ENCODE measurements around the gene GPD1L. TPM values are rescaled to one million over a fixed set of nuclear protein-coding genes. Genes with fewer than 3 reads are reported as not detected.

The GPD1L gene
- total RNA-seq, 1 donor from 2014 or later: 21.3 TPM

DNA sequence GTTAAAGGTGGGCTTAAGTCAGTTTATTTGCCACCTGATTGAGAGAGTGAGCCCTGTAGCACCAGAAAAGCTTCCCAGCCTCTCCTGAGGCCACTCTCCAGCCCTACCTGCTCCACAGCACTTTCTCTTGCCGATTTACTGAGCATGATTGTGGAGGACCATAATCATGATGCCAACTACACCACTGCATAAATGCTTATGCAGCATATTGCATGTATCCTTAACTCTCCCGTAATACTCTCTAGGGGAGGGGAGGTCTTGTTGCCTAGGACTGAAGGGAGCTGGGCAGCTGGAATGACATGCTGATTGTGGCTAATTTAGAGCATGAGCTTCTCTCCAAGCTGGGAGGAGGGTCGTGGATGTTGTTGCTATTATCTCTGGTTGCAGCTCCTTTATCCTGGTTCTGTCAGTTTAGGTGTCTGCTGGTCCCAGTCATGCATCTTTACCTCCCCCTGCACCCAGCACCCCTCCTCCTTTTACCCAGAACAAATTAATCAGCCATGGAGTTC, 54.3 kb downstream of the GPD1L start:
- Histone ChIP-seq H3K4me3 (ENCODE audit: low read depth, low read length) (no peak overlapping the region), H3K27me3 (ENCODE audit: control insufficient read depth, insufficient read depth, low read length) (no peaks in the 10 kb centered on the region), H3K36me3 (ENCODE audit: control insufficient read depth, insufficient read depth, low read length) (no peaks in the 10 kb centered on the region)
- FAIRE-seq (no peak), DNase-seq (ENCODE audit: low read depth) (no peak)
- TF ChIP-seq, protein P1, sequence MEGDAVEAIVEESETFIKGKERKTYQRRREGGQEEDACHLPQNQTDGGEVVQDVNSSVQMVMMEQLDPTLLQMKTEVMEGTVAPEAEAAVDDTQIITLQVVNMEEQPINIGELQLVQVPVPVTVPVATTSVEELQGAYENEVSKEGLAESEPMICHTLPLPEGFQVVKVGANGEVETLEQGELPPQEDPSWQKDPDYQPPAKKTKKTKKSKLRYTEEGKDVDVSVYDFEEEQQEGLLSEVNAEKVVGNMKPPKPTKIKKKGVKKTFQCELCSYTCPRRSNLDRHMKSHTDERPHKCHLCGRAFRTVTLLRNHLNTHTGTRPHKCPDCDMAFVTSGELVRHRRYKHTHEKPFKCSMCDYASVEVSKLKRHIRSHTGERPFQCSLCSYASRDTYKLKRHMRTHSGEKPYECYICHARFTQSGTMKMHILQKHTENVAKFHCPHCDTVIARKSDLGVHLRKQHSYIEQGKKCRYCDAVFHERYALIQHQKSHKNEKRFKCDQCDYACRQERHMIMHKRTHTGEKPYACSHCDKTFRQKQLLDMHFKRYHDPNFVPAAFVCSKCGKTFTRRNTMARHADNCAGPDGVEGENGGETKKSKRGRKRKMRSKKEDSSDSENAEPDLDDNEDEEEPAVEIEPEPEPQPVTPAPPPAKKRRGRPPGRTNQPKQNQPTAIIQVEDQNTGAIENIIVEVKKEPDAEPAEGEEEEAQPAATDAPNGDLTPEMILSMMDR (IDR thresholded peaks at IDR 0.05; ENCODE audit: insufficient read depth, low read length, severe bottlenecking): no peak

DNA sequence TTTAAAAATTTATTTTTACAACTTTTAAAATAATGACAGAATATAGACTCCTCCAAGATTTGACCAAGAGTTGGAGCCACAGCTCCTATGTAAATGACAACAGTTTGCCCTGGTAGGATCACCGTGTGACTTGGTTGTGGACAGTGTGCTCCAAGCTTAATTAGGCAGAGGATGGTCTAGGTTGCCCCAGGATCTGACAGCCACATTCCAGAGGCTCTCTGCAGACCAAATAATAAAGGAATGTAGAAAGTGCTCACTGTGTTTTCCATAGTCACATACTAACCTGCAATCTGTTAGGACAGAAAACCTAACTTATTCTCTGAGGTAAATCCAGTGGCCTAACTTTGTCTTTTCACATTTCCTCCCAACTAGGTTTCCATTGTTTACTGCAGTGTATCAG, 59.0 kb downstream of the GPD1L start:
- FAIRE-seq (no peak), DNase-seq (ENCODE audit: low read depth) (no peak)
- H3K36me3 ChIP-seq (ENCODE audit: control insufficient read depth, insufficient read depth, low read length): peaks cover 1% of the 10 kb centered on the region
- no peaks in the 10 kb centered on the region for H3K27me3 ChIP-seq (ENCODE audit: control insufficient read depth, insufficient read depth, low read length)
- H3K4me3 ChIP-seq (ENCODE audit: low read depth, low read length): no peak overlapping the region
- TF ChIP-seq, protein P1 (IDR thresholded peaks at IDR 0.05; ENCODE audit: insufficient read depth, low read length, severe bottlenecking): no peak

DNA sequence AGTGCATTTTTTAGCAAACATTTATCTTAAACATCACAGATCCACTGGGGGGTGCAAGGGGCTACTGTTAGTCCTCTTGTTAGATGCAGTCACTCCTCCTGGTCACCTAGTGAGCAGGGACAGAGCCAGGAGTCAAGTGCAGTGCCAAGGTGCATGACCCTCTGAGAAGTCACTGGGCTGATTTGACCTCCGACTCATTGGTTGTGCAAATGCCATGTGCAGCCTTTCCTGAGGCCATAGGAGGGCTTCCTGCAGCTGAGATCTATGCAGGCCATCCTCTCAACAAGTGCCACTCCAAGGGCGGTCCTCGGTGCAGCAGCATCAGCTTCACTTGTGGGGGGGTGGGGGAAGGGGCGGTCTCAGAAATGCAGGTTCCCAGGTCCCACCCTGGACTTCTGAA, 60.2 kb downstream of the GPD1L start:
- Histone ChIP-seq H3K27me3 (ENCODE audit: control insufficient read depth, insufficient read depth, low read length) (no peaks in the 10 kb centered on the region), H3K36me3 (ENCODE audit: control insufficient read depth, insufficient read depth, low read length) (peaks cover 1% of the 10 kb centered on the region), H3K4me3 (ENCODE audit: low read depth, low read length) (no peak overlapping the region)
- peak; percentile 28 for FAIRE-seq
- TF ChIP-seq, protein P1 (IDR thresholded peaks at IDR 0.05; ENCODE audit: insufficient read depth, low read length, severe bottlenecking): no peak
- DNase-seq (ENCODE audit: low read depth): no peak

DNA sequence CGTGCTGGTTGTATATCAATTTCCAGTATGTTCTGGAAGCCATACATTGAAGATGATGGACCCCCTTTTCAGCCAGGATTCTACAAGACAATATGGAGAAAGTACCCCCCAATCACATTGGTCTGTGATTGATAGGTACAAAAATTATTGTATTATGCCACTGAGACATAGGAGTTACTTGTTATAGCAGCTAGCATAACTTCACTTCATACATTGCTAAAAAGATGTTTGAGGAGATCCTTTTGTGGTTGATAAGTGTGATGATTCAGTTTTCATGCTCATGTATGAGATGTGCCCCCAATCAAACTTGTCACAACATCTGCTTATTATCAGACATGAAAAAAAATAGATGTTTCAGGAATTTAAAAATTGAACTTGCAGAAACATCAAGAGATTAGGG, 66.0 kb downstream of the GPD1L start:
- Histone ChIP-seq H3K4me3 (ENCODE audit: low read depth, low read length) (no peak overlapping the region), H3K27me3 (ENCODE audit: control insufficient read depth, insufficient read depth, low read length) (no peaks in the 10 kb centered on the region), H3K36me3 (ENCODE audit: control insufficient read depth, insufficient read depth, low read length) (no peaks in the 10 kb centered on the region)
- TF ChIP-seq, protein P1 (IDR thresholded peaks at IDR 0.05; ENCODE audit: insufficient read depth, low read length, severe bottlenecking): no peak
- DNase-seq (ENCODE audit: low read depth) (no peak), FAIRE-seq (no peak)

DNA sequence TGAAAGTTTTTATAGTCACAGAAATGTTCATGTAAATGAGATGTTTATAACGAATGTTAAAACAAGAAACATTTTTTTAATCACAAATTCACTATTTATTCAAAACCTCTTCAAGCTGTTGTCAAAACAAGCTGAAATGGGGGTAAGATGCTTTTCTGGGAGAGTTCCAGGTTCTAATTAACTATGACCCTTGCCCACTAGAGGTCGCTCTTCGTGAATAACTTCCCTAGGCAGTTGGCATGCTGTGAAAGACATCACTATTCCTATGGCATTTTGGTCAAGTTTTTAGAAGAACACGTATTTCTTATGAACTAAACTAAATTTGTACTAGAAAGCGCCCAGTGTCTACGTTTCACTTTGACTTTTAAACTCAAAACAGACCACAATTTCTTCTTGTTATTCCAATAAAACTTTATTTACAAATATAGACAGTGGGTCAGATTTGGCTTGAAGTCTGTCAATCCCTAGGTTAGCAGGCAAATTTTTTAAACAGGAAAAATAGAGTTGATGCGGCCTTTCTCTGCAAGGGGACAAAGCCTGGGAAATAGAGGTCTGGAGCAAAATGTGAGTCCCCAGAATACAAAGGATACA, 69.3 kb downstream of the GPD1L start:
- H3K4me3 ChIP-seq (ENCODE audit: low read depth, low read length): no peak overlapping the region
- H3K36me3 ChIP-seq (ENCODE audit: control insufficient read depth, insufficient read depth, low read length): no peaks in the 10 kb centered on the region
- DNase-seq (ENCODE audit: low read depth) (peak; percentile 49), FAIRE-seq (no peak)
- TF ChIP-seq, protein P1 (IDR thresholded peaks at IDR 0.05; ENCODE audit: insufficient read depth, low read length, severe bottlenecking): peak; percentile 71
- H3K27me3 ChIP-seq (ENCODE audit: control insufficient read depth, insufficient read depth, low read length): no peaks in the 10 kb centered on the region
